ENCODE results near the gene CTU2.

Gene CTU2

GRCh38 chr16:88736496-88736895 lies 30.2 kb downstream of the CTU2 start:
- DNase-seq (ENCODE audit: low spot score) (no peak), ATAC-seq (ENCODE audit: low read depth) (no peak)
- no peak for TF ChIP-seq CTCF (IDR thresholded peaks at IDR 0.05; ENCODE audit: poor library complexity, severe bottlenecking)
- Histone ChIP-seq H3K4me3 (ENCODE audit: severe bottlenecking) (no peak overlapping the region), H3K9me3 (ENCODE audit: severe bottlenecking) (no peaks in the 10 kb centered on the region), H3K27ac (ENCODE audit: poor library complexity, severe bottlenecking) (no peak overlapping the region), H3K27me3 (ENCODE audit: insufficient read depth, poor library complexity, severe bottlenecking) (no peaks in the 10 kb centered on the region), H3K4me1 (ENCODE audit: insufficient read depth, poor library complexity, severe bottlenecking) (no peaks in the 10 kb centered on the region), H3K36me3 (ENCODE audit: low read depth) (peaks cover 47% of the 10 kb centered on the region)

- Histone ChIP-seq H3K27me3 (ENCODE audit: insufficient read depth, poor library complexity, severe bottlenecking) (no peaks in the 10 kb centered on the region), H3K4me1 (ENCODE audit: insufficient read depth, poor library complexity, severe bottlenecking) (no peaks in the 10 kb centered on the region), H3K4me3 (ENCODE audit: severe bottlenecking) (no peak overlapping the region), H3K9me3 (ENCODE audit: severe bottlenecking) (no peaks in the 10 kb centered on the region), H3K36me3 (ENCODE audit: low read depth) (peaks cover 54% of the 10 kb centered on the region), H3K27ac (ENCODE audit: poor library complexity, severe bottlenecking) (no peak overlapping the region)
- DNase-seq (ENCODE audit: low spot score): no peak
- peak; percentile 68 for ATAC-seq (ENCODE audit: low read depth)
- TF ChIP-seq CTCF (IDR thresholded peaks at IDR 0.05; ENCODE audit: poor library complexity, severe bottlenecking): peak; percentile 93
Measured at GRCh38 chr16:88737298-88738150, 31.2 kb downstream of the CTU2 start.

- no peaks in the 10 kb centered on the region for H3K27me3 ChIP-seq (ENCODE audit: insufficient read depth, poor library complexity, severe bottlenecking)
- no peak overlapping the region for H3K4me3 ChIP-seq (ENCODE audit: severe bottlenecking)
- DNase-seq (ENCODE audit: low spot score): no peak
- no peak for TF ChIP-seq CTCF (IDR thresholded peaks at IDR 0.05; ENCODE audit: poor library complexity, severe bottlenecking)
- no peaks in the 10 kb centered on the region for H3K9me3 ChIP-seq (ENCODE audit: severe bottlenecking)
- ATAC-seq (ENCODE audit: low read depth): no peak
- no peaks in the 10 kb centered on the region for H3K4me1 ChIP-seq (ENCODE audit: insufficient read depth, poor library complexity, severe bottlenecking)
- H3K27ac ChIP-seq (ENCODE audit: poor library complexity, severe bottlenecking): no peak overlapping the region
- peaks cover 46% of the 10 kb centered on the region for H3K36me3 ChIP-seq (ENCODE audit: low read depth)
Measured at GRCh38 chr16:88738151-88739084, 32.1 kb downstream of the CTU2 start.

GRCh38 chr16:88739139-88739976 lies 33.1 kb downstream of the CTU2 start:
- Histone ChIP-seq H3K27ac (ENCODE audit: poor library complexity, severe bottlenecking) (no peak overlapping the region), H3K4me3 (ENCODE audit: severe bottlenecking) (no peak overlapping the region), H3K4me1 (ENCODE audit: insufficient read depth, poor library complexity, severe bottlenecking) (no peaks in the 10 kb centered on the region), H3K27me3 (ENCODE audit: insufficient read depth, poor library complexity, severe bottlenecking) (no peaks in the 10 kb centered on the region), H3K9me3 (ENCODE audit: severe bottlenecking) (no peaks in the 10 kb centered on the region), H3K36me3 (ENCODE audit: low read depth) (peaks cover 38% of the 10 kb centered on the region)
- TF ChIP-seq CTCF (IDR thresholded peaks at IDR 0.05; ENCODE audit: poor library complexity, severe bottlenecking): no peak
- ATAC-seq (ENCODE audit: low read depth) (no peak), DNase-seq (ENCODE audit: low spot score) (no peak)

Data from RWPE2 (cell line).